HuH-7.5 (cell line): ENCODE measurements around the gene NPTXR.

Source experiments
- DNase-seq: peaks from one replicate; pipeline ENCODE4 v3.0.0; 2011; ENCODE audit warnings: low spot score

NPTXR gene

DNA sequence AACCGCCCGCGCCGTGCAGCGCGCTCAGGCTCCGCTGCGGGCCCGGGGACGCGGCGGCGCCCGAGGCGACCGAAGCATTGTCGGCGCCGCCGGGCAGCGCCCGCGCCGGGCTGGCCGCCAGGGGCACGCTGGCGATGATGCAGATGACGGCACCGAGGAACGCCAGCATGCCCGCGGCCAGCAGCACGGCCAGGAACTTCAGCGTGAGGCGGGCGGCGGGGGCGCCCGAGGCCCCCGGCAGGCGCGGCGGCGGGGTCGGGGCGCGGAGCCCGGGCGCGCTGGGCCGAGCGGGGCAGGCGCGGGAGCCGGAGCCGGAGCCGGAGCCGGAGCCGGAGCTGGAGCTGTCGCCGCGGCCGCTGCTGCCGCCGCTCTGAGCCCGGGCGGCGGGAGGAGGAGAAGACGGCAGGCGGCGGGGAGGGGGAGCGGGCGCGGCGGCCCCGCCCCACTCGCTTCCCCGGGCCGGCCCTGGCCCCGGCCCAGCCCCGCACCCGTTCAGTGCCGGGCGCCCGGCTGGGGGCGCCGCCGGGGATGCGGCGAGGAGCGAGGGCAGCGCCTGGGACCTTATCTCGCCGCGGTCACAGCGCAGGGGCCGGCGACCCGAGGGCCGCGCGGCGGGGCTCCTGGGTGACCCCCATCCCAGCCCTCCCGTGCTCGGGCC, at the start of gene NPTXR:
TSS of gene NPTXR (minus strand) at position 372 of the 658 bp plus-strand sequence.
- peak; percentile 72 for DNase-seq

DNA sequence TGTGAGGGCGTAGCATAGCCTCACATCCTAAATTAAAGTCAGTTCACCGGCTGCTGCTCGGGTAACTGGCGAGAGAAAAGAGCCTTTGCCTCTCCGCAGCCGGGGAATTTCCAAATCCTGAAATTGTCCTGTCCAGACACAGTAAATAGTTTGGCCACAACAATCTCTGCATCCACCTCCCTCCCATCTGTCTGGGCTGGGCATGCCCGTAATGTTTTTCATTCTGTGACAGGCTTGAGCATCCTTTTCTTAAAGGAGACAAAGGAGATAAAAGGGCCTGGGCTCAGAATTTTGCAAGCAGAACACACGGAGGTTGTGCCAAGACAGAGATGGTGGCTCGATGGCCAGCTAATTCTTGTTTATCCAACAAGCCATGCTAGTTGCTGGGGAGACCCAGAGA, 47.4 kb upstream of the NPTXR start:
- no peak for DNase-seq

GRCh38 chr22:38890377-38890776, 46.5 kb upstream of the NPTXR start:
- DNase-seq = no peak

DNA sequence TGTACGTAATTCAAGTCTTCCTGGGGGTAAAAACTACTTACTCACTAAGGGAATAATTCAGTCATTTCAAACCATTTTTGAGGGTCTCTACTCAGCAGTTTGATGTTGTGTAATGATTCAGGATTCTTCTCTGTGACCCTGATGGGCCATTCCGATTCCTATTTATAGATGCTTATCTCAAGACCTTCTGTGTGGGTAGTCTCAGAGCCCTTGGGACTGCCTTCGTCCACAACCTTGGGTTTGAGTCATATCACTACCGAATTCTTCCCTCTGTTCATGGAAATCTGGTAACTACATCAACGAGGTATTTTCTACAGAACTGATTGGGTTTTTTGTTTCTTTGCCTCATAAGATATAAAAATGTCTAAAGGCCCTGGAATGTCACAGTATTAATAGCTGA, 42.5 kb upstream of the NPTXR start:
- DNase-seq = no peak

DNA sequence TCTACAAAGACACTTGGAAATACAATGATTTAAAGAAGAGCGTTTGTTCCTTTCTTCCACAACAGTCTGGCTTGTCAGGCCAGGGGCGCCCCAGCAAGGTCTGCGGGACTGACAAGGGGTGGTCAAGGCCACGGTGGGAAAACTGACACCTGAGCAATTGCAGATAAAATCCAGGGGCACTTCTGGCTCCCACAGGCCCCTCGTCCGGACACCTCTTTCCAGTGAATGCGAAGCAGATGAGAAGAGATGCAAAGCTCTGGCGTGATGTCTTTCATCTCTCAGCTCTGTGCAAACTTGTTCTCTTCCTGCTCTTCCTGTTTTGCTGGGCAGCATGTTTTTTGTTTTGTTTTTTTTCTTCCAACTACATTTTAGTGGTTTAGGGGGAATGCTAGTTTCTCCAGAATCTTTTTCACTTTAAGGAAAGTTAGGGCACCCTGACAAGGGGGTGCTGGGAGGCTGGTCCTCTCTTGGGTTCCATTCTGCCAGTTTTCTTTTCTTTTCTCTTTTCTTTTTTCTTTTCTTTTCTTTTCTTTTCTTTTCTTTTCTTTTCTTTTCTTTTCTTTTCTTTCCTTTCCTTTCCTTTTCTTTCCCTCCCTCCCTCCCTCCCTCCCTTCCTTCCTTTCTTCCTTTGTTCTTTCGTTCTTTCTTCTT, 39.3 kb upstream of the NPTXR start:
- no peak for DNase-seq

- DNase-seq = no peak
Observed at GRCh38 chr22:38881997-38882879, 38.4 kb upstream of the NPTXR start.

DNA sequence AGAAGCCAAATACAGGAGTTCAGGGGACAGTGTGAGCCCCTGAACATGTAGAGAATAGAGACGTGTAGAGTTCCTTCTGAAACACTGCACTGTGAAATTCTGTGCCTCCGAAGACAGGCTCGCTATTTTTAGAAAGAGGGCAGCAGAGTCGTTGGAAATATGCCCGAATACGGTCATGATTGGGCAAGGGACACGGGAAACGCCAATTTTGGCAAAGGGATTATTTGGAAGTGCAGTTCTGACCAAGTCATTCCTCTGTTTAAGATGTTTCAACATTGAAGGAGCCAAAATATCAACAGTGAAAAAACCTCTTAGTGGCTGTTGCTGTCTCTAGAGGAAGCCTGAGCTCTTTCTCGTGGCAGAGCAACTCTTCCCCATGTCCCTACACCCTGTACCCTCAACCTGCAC, 37.6 kb upstream of the NPTXR start:
- DNase-seq = no peak

DNA sequence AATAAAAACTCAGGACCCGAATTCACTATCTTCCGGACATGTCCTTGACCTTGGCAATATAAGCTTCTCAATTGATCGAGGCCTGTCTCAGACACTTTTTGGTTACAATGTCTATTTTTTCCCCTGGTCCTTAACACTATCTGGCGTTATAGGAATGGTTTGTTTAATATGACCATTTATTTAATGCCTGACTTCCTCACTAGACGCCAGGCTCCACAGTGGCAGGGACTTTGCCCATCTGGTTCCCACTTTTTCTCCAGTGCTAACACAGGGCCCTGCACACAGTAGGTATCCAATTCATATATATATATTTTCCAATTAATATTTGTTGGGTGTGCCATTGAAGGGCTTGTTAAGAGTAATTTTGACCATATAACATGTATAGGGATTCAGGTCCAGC, 36.1 kb upstream of the NPTXR start:
- no peak for DNase-seq

DNA sequence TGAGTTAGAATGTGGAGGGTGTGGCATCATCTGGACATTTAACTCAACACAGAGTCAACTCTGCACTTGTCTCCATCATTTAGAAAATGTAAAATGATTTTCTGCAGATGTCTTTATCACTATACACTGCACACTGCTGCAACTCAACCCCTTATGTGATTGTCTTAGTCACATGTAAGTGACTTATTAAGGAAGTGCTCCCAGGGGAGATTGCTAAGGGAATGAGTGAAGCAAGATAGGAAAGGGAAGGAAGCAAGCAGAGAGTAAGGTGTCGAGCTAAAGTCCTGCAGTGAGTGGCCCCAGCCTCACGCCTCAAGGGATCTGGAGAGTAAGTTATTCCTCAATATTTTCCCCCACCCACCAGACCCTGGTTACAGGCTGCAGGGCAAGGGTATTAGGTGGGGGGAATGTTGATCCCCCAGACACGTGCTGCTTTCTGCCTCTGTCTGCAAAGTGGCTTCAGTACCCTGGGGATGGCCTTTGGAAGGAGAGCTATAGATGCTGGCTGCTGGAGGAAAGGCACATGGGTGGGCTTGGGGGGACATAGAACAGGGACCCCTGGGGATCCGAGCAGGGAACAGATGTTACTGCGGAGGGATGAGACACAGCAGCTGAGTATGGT, 35.4 kb upstream of the NPTXR start:
- no peak for DNase-seq

GRCh38 chr22:38878001-38878400, 34.2 kb upstream of the NPTXR start:
- DNase-seq = no peak

GRCh38 chr22:38874529-38875222, 30.8 kb upstream of the NPTXR start:
- no peak for DNase-seq

GRCh38 chr22:38873469-38874411, 29.9 kb upstream of the NPTXR start:
- DNase-seq = no peak

DNA sequence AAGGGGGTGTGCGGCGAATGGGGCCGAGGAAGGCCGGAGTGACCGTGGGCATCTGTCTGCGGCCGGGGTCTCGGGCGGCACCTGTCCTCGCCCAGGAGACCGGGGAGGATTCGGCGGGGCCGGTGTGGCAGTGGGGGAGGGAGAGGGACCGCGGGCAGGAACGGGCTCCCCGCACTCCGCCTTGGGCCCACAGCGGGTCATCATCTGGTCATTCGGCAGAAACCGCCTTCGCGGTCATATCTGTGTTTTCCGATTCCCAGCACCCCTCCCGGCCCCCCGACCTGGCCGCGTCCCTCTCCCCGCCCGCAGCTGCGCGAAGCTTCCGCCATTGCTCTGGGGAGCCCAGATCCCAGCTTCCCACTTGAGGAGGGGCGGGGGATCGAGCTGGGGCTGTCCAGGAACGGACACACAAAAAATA, 29.0 kb upstream of the NPTXR start:
- peak; percentile 62 for DNase-seq

DNA sequence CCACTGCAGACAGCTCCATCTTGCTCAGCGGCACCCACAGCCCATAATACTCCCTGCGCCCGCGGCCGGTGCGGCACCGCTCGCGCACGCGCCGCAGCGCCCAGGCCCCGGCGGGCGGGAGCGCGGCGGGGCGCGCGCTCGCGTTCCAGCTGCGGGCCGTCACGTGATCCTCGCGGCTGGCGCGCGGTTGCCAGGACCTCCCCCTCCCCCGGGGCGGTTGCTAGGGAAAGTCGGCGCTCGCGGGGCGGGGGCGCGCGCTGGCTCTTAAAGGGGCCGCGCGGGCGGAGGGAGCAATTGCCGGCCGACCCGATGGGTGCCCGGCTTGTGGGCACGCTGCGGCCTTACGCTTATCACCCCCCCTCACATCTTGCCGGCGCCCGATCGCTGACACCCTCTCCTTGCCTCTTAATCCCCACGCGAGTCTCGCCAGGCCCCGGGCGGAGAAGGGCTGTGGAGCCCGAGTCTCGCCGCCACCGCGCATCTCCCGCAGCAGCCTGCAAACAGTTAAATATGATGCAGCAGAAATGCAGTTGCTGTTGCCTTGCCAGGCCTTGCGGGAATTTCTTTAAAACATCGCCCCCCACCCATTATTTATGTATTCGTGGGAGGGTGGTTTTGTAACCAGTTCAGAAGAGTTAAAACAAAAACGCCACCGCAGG, 28.5 kb upstream of the NPTXR start, which contains the start of gene CBX6:
TSS of gene CBX6 (minus strand) at position 45 of the 659 bp plus-strand sequence. CDS start at position 19, 26 bp downstream.
- peak; percentile 98 for DNase-seq

DNA sequence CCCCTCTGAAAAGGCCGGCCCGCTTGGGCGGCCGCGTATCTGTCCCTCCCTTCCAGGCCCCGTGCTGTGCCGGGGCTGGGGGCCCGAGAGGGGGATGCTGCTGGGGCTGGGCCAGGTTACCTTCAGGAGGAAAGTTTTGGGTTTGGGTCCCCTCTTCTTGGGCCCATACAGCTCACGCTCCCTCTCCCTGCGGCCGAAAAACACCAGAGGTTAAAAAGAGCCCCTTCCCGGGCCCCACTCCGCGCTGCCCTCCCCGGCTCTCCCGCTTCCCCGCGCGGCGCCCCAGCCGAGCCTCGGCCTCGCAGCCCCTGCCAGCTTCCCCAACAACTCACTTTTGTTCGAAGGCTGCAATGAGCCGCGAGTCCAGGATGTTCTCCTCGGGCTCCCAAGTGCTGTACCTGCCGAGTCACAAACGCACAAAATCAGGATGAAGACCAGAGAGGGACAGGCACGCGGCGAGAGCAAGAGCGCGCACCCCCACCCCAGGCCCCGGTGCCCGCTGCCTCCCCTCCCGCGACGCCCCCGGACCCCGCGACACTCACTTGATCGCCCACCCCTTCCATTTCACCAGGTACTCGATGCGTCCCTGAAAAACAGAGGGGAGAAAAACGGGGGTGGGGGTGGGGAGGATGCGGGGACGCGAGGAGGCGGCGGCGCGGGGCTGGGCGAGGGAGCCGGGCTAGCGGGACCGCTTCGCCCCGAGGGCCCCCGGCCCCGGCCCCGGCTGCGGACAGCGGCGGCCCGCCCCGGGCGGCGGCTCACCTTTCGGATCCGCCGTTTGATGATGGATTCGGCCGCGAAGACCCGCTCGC, 27.7 kb upstream of the NPTXR start:
- DNase-seq = no peak

- no peak for DNase-seq
Observed at GRCh38 chr22:38870791-38871359, 27.0 kb upstream of the NPTXR start.

GRCh38 chr22:38870312-38870741, 26.5 kb upstream of the NPTXR start:
- peak; percentile 79 for DNase-seq

DNA sequence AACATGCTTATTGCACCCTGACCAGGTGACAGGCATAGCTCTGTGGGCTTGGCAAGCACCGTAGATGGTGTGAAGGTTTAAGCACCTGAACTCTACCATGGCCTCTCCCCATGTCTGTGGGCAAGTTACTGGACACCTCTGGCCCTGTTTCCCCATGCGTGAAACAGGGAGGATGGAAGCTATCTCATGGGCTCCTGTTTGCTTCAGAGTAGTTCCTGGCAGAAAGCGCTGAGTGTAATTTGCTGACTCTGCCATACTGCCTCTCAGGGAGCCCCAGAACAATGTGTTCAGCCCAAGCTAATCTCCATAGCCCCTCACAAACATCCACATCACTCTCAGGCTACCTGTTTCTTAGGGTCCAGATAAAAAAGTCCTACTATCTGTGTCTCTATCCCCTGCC, 25.8 kb upstream of the NPTXR start:
- DNase-seq = no peak

DNA sequence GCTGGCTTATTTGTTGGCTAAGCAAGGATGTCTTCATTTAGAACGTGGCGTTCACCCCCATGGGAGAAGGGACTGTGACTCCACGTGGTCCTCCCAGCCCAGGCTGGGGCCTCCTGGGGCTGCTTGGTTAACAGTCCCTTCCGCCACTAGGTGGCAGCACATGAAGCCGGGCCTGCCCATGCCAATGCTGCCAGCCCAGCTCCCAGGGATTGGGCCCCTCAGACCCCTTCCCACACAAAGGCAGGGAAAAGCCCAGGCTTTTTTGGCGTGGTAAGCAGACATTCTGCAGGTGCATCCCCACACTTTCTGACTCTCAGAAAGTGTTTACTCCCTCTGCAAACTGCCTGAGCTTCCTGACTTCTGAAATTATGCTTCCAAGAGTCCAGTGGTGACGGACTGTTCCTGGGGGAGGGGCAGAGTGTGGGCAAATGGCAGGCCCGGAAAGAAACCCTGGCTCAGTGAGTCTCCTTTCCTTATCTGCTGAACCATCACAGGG, 25.1 kb upstream of the NPTXR start:
- peak; percentile 92 for DNase-seq
